Measurements from ENCODE around the gene IQGAP1.

GRCh38 chr15:90436952-90437351 lies 48.9 kb downstream of the IQGAP1 start:
- TF ChIP-seq CTCF (IDR thresholded peaks at IDR 0.05) (no peak), POLR2A (IDR thresholded peaks at IDR 0.05) (no peak)

All from lower leg skin (tissue), 3 donors.